ENCODE data around the gene RALGAPA2. TPM values are rescaled to one million over a fixed set of nuclear protein-coding genes. Genes with fewer than 3 reads are reported as not detected.

The RALGAPA2 gene
- total and polyA plus RNA-seq, 2 of the 13 experiments (the other 11 are each of a cell fraction or from before 2014, with no cell fraction given): 13.8 to 17.7 TPM

DNA sequence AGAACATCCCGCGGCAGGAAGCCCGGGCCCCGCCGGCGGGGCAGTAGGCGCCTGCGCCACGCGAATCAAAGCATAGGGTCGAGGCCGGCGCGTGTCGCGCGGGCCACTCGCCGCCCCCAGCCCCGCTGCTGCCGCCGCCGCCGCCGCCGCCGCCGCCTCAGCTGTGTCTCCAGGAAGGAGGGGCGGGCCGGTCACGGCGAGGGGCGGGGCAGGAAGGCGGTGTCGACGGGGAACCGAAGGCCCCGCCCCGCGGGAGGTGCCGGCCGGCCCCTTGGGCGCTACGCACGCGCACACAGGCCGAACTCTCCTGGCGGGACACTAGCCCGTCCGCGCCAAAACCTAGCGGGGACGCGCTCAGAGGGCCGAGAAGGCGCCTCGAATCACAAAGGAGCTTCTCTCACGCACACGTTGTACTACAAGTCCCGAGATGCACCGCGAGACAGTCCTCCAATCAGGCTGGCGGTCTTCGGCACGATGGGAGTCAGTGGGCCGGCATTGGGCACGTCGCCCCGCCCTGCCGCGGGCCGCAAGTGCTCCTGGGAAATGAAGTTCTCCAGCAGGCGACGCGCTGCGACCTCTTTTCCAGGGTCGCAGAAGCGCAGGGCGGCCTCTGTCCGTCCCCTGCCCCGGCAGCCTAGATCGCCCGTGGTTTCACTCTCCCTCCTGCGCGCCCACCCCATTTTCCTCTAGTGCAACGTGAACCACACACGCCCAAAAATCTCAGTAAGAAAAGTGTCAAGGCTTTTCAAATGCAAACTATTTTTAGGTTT is at the start of gene RALGAPA2 (continued):
- no peak for TF ChIP-seq ZNF746 (CRISPR knock-in tag; IDR thresholded peaks at IDR 0.05)
- TF ChIP-seq, protein P1, sequence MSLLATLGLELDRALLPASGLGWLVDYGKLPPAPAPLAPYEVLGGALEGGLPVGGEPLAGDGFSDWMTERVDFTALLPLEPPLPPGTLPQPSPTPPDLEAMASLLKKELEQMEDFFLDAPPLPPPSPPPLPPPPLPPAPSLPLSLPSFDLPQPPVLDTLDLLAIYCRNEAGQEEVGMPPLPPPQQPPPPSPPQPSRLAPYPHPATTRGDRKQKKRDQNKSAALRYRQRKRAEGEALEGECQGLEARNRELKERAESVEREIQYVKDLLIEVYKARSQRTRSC (CRISPR knock-in tag; IDR thresholded peaks at IDR 0.05; ENCODE audit: low read depth): no peak
- no peak for TF ChIP-seq ZNF207 (IDR thresholded peaks at IDR 0.05; ENCODE audit: borderline replicate concordance)
- no peak for TF ChIP-seq RORA (CRISPR knock-in tag; IDR thresholded peaks at IDR 0.05)
- no peak for TF ChIP-seq ZMYM2 (CRISPR knock-in tag; IDR thresholded peaks at IDR 0.05)
- peak; percentile 98 for TF ChIP-seq THAP11 (CRISPR knock-in tag; IDR thresholded peaks at IDR 0.05)
- TF ChIP-seq, protein P2, sequence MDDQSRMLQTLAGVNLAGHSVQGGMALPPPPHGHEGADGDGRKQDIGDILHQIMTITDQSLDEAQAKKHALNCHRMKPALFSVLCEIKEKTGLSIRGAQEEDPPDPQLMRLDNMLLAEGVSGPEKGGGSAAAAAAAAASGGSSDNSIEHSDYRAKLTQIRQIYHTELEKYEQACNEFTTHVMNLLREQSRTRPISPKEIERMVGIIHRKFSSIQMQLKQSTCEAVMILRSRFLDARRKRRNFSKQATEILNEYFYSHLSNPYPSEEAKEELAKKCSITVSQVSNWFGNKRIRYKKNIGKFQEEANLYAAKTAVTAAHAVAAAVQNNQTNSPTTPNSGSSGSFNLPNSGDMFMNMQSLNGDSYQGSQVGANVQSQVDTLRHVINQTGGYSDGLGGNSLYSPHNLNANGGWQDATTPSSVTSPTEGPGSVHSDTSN (CRISPR knock-in tag; IDR thresholded peaks at IDR 0.05; ENCODE audit: borderline replicate concordance): no peak
- TF ChIP-seq RBM39 (IDR thresholded peaks at IDR 0.05; ENCODE audit: low read depth, low read length, poor library complexity, severe bottlenecking): peak; percentile 85
- peak; percentile 68; the same call in 1 of the 2 replicates for TF ChIP-seq MAZ (IDR thresholded peaks at IDR 0.05; ENCODE audit: borderline replicate concordance, low read depth, low read length)
- TF ChIP-seq MAZ (CRISPR knock-in tag; IDR thresholded peaks at IDR 0.05; ENCODE audit: low read depth): peak; percentile 97
- TF ChIP-seq, protein P3, sequence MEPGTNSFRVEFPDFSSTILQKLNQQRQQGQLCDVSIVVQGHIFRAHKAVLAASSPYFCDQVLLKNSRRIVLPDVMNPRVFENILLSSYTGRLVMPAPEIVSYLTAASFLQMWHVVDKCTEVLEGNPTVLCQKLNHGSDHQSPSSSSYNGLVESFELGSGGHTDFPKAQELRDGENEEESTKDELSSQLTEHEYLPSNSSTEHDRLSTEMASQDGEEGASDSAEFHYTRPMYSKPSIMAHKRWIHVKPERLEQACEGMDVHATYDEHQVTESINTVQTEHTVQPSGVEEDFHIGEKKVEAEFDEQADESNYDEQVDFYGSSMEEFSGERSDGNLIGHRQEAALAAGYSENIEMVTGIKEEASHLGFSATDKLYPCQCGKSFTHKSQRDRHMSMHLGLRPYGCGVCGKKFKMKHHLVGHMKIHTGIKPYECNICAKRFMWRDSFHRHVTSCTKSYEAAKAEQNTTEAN (CRISPR knock-in tag; conservative IDR thresholded peaks at IDR 0.05): peak; percentile 69; the same call in 1 of the 2 replicates
- TF ChIP-seq ZNF546 (CRISPR knock-in tag; conservative IDR thresholded peaks at IDR 0.05): no peak; the same call in 1 of the 2 replicates
- TF ChIP-seq ZFYVE20 (CRISPR knock-in tag; IDR thresholded peaks at IDR 0.05; ENCODE audit: borderline replicate concordance, low read depth): 0 out of 2 replicates have a peak, but pooled peaks have one; percentile 36
- TF ChIP-seq, protein P4, sequence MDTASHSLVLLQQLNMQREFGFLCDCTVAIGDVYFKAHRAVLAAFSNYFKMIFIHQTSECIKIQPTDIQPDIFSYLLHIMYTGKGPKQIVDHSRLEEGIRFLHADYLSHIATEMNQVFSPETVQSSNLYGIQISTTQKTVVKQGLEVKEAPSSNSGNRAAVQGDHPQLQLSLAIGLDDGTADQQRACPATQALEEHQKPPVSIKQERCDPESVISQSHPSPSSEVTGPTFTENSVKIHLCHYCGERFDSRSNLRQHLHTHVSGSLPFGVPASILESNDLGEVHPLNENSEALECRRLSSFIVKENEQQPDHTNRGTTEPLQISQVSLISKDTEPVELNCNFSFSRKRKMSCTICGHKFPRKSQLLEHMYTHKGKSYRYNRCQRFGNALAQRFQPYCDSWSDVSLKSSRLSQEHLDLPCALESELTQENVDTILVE (CRISPR knock-in tag; IDR thresholded peaks at IDR 0.05): no peak; the same call in none of the 2 replicates
- TF ChIP-seq ZFP82 (CRISPR knock-in tag; IDR thresholded peaks at IDR 0.05; ENCODE audit: borderline replicate concordance): peak; percentile 97
- TF ChIP-seq HDAC2 (CRISPR knock-in tag; IDR thresholded peaks at IDR 0.05): peak; percentile 65; the same call in 1 of the 2 replicates
- no peak for TF ChIP-seq ZFP37 (CRISPR knock-in tag; IDR thresholded peaks at IDR 0.05; ENCODE audit: borderline replicate concordance)
- TF ChIP-seq, protein P5, sequence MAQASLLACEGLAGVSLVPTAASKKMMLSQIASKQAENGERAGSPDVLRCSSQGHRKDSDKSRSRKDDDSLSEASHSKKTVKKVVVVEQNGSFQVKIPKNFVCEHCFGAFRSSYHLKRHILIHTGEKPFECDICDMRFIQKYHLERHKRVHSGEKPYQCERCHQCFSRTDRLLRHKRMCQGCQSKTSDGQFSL (CRISPR knock-in tag; IDR thresholded peaks at IDR 0.05): no peak
- peak; percentile 79 for TF ChIP-seq SALL1 (CRISPR knock-in tag; IDR thresholded peaks at IDR 0.05)
- TF ChIP-seq KDM4B (CRISPR knock-in tag; IDR thresholded peaks at IDR 0.05): 0 out of 2 replicates have a peak, but pooled peaks have one; percentile 13
- TF ChIP-seq SYNCRIP (IDR thresholded peaks at IDR 0.05; ENCODE audit: insufficient read depth, low read depth, low read length): no peak
- TF ChIP-seq ZBTB42 (CRISPR knock-in tag; IDR thresholded peaks at IDR 0.05): 0 out of 2 replicates have a peak, but pooled peaks have one; percentile 86
- TF ChIP-seq ZNF430 (CRISPR knock-in tag; IDR thresholded peaks at IDR 0.05): 0 out of 2 replicates have a peak, but pooled peaks have one; percentile 54
- TF ChIP-seq, protein P6, sequence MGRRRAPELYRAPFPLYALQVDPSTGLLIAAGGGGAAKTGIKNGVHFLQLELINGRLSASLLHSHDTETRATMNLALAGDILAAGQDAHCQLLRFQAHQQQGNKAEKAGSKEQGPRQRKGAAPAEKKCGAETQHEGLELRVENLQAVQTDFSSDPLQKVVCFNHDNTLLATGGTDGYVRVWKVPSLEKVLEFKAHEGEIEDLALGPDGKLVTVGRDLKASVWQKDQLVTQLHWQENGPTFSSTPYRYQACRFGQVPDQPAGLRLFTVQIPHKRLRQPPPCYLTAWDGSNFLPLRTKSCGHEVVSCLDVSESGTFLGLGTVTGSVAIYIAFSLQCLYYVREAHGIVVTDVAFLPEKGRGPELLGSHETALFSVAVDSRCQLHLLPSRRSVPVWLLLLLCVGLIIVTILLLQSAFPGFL (CRISPR knock-in tag; IDR thresholded peaks at IDR 0.05): no peak

Measured in HepG2 (cell line).